Measurements from ENCODE around the gene RBP5.

GRCh38 chr12:7083125-7083524 is 45.6 kb downstream of the RBP5 start:
- TF ChIP-seq CTCF (IDR thresholded peaks at IDR 0.05; ENCODE audit: low read depth, low read length) = no peak
- TF ChIP-seq MAX (IDR thresholded peaks at IDR 0.05; ENCODE audit: low read depth, low read length) = no peak
